HG03342 (cell line): ENCODE measurements around the gene MARK4.
"Not testable (repeated sequence)": the region's sequence is repeated elsewhere in the genome, so short reads cannot be mapped to it uniquely, and the experiment has no call there.

ENCODE experiments used
- ATAC-seq: cut with Tn5 transposase; IDR thresholded peaks from one replicate; pipeline ENCODE4 v1.9.1; 2021; ENCODE audit warnings: mild to moderate bottlenecking, moderate library complexity; ENCODE audit not compliant: unreplicated experiment

MARK4 gene

DNA sequence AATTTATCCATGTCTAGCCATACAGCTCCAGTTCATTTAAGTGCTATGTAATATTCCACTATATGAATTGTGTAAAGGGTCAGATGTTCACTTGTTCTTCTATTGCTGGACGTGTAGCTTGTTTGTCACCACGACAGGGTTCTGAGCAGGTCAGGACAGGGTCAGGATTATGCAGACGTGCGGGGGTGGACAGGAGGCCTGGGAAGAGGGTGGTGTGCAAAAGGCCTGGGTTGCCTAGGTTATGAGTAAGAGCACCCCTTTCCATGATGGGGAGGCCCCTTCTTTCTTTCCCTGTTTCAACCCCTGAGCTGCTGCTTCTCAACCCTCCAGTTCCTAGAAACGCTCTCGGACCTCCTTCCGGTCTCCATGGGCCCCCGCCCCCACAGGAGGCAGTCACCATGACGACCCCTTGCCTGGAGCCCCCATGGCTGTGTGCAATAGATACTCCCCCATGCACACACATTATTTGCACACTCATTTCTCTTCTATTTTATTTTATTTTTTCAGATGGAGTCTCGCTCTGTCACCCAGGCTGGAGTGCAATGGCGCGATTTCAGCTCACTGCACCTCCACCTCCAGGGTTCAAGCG, 7.8 kb upstream of the MARK4 start:
- no peak for ATAC-seq

DNA sequence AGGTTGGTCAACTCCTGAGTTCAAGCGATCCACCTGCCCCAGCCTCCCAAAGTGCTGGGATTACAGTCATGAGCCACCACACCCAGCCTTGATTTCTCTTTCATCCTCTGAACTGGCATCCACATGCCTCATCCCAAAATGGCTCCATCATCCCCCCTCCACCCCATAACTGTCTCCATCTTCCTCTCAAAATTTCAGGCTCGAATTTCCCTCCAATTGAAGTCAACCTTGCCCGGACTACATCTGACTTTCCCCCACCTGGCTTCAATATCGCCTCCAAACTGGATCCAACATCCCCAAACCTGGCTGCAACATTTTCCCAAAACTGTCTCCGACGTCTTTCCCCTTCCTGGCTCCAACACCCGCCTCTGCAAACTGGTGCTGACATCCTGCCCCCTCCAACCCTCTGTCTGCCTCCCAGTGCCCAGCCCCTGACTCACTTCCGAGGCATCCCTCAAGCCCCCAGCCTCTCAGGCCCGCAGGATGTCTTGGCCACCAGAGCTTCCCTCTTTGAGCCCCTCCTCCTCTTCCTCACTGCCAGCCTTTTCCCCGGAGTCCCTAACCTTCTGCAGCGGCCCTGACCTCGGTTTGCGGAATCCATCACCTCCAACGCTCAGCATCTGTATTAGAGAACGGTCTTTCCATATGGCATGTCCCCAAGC, 6.8 kb upstream of the MARK4 start:
- ATAC-seq, result no peak

DNA sequence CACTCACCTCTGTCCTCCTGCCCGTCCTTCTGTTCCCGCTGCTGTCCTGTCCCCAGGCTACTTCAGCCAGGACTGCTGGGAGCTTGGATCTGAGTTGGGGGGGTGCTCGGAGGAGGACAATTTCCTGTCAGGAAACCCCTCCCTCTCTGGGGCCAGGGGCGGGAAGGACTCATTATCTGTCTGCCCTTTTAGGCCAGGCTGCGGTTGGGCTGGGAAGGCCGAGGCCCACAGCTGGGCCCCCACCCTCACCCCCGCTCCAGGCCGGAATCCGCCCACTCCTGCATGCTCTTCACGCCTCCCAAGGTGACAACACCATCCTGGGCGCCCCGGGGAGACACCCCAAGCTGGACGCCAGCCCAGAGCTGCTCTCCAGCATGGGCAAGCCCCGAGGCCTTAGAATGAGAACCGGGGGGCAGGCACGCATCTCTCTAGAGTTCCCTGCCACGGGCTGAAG, 5.7 kb upstream of the MARK4 start, which contains the start of gene EXOC3L2:
Gene EXOC3L2 (minus strand): TSS at position 74 of the 454 bp plus-strand sequence. CDS start 6,362 bp downstream, outside the sequence.
- ATAC-seq, result no peak

DNA sequence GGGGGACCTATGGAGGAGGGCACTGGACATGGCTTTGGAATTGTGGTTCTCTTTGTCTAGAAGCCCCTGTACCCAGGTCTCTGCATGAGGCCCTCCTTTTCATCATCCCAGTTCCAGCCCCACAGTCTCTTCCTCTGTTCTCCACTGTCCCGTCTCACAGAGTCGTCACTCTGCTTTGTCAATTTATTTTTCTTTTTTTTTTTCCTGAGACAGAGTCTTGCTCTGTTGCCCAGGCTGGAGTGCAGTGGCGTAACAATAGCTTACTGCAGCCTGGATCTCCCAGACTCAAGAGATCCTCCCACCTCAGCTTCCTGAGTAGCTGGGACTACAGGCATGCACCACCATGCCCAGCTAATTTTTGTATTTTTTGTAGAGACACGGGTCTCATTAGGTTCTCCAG, 5.2 kb upstream of the MARK4 start:
- ATAC-seq, result no peak

DNA sequence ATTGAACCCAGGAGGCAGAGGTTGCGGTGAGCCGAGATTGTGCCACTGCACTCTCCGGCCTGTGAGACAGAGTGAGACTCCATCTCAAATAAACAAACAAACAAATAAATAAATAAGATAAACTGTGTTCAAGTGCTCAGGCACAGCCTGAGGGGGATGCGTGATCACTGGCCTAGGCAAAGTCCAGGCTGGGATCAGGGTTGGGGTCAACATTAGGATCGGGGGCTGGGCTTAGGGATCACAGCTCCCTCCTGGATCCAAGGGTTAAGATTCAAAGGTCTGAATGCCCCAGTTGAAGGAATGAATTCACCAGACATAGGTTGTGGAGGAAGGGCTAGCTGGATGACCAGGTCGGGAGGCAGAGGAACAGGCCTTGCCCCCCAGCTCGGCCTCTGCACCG, 3.9 kb upstream of the MARK4 start:
- ATAC-seq, result no peak

DNA sequence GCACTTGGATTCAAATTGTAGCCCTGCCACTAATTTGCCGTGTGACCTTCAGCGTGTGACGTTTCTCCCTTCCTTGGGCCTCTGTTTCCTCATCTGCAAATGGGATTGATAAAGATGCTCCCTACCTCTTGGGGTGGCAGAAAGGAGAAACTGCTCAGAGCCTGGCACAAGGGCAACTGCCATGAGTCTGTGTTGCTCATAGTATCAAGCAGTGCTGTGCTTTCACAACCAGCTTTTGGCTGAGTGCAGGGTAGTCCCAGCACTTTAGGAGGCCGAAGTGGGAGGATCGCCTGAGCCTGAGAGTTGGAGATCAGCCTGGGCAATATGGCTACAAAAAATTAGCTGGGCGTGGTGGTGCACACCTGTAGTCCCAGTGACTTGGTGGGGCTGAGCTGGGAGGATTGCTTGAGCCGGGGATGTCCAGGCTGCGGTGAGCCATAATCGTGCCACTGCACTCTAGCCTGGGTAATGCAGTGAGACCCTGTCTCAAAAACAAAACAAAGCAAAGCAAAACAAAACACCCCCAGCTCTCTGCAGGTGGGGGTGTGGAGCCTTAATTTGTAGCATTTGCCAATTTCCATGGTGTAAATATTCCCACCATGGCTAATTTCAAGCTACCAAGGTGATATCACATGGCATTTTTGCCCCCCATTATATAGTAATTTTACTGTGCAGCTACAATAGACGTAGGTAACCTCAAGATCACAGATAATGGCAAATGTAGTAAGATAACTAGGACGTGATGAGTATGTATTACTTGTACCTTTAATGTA, 1.6 kb upstream of the MARK4 start:
- no peak for ATAC-seq

DNA sequence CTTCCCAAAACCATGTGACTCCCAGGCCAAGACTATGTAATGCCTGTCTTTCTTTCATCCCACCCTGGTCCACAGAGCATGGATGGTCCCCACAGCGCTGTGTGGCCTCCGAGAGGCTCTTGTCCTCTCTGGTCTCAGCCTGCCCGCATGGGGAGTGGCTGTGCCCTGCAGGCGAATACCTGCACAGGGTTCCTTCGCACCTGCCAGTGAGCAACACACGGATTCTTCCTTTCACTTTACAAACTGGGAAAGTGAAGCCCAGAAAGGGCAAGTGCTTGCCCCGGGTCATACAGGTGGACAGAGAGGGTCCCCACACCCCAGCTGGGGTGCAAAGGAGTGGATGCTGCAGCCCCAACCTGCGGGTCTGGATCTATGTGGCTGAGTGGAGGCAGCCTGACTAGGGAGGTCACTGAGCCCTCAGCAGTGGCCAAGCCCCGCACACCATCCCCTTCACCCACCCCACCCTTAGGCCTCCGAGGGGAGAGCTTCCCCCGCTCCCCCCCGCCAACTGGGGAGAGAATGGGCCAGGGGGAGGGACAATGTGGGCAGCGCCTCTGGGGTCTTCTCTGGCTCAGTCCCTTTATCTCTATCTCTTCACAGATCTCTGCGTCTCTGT, 747 bp upstream of the MARK4 start:
- no peak for ATAC-seq

DNA sequence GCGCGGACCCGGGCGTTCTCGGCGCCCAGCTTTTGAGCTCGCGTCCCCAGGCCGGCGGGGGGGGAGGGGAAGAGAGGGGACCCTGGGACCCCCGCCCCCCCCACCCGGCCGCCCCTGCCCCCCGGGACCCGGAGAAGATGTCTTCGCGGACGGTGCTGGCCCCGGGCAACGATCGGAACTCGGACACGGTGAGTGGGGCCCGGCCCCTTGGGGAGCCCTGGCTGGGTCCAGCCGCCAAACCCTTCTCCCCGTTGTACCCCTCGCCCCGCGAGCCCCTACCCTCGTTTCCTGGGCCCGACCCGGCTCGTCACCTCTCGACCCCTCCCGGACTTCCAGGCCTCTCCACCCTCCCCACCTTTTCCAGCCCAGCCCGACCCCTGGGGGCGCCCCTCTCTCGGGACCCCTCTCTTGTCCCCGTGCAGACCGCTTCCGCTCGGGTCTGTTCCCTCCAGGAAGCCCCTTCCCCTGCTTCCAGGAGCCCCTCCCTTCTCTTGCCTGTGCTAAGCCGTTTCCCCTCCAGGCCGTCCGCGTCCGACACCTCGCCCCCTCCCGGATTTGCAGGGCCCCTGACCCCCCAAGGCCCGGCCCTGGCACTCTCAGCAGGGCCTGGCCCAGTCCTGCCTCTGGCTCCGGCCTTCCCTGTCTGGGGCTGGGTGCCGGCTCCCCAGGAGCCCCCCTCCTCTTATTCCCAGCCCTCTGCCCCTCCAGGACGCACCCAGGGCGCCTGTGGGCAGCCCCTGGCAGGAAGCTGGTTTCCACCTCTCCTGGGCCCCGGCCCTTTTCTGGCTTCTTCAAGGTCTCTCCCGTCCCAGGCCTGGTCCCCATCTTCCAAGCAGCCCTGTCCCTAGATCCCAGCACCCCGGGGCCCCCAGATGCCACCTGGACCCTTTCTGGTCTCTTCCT, 632 bp downstream of the MARK4 start:
- no peak for ATAC-seq

DNA sequence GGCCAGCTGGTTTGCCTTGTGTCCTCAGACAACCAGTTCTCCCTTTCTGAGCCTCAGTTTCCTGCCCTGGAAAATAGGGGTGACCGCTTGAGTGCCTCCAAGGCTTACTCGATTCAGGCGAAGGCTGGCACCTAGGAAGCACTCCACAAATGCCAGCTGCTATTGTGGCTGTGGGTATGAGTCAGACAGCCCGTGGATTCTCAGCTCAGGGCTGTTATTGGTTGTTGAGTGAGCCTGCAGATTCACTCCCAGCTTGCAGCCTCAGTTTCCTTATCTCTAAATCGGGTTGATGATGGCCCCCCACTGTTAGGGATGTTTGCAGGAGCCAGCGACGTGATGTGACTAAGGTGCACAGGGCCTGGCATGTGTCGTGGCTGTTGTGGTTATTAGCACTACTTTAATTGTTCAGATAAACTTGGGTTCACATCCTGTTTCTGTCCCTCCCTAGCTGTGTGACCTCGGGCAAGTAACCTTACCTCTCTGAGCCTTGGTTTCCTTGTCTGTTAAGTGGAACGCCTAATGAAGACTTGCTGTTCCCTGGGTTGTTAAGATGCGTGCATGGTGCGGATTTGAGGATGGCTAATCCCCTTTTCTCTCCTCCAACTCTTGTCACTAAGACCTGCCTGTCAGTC, 2.4 kb downstream of the MARK4 start:
- no peak for ATAC-seq

DNA sequence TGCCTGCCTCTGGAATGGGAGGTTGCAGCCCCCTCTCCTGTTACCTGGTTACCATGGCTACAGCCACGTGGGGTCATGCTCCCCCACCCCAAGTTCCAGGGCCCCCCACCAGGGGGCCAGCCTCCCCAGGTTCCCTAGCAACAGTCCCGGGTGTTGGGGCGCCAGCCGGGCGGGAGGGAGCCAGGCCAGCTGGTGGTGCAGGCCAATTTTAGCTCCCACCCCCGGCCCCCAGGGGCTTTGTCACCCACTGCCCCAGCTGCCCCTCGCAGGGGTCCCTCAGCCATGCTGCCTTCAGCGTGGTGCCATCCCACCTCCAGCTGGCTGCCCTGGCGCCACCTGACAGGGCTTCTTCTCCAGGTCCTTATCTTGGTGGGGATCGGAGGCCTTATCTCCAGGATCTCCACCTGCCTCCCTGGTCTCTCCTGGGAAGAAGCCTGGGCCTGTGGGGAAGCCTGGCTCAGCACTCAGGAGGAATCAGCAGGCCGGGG, 3.0 kb downstream of the MARK4 start:
- ATAC-seq, result no peak

DNA sequence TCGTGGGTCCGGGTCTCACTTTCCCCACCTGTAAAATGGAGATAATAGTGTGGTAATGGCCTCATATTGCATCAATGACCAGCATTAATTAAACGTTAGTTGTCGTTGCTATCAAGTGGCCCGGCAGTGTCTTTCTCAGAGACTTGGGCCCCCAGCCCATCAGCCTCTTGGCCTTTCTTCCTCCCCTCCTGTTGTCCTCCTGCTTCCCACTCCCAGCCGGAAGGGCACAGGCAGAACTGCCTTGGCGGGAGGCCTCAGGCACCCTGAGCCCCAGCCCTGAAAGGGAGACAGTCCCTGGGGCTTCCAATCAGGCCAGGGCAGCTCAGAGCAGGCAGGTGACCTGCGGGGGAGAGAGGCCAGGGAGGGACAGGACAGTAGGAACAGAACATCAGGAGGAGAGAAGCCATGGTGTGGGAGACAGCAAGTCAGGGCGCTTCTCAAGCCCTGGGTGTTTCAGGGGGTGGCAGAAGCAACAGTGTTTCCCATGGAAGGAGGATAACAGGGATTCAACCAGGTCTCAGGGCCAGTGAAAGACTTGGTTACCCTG, 4.6 kb downstream of the MARK4 start:
- no peak for ATAC-seq

DNA sequence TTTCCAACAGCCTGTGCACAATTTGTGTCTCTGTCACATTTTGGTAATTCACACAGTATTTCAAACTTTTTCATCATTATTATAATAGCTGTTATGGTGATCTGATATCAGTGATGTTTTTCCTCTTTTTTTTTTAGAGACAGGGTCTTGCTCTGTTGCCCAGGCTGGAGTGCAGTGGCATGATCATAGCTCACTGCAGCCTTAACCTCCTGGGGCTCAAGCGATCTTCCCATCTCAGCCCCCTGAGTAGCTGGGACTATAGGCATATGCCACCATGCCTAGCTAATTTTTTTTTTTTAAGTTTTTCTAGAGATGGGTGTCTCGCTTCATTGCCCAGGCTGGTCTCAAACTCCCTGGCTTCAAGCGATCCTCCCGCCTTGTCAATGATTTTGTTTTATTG, 5.8 kb downstream of the MARK4 start:
- no peak for ATAC-seq

DNA sequence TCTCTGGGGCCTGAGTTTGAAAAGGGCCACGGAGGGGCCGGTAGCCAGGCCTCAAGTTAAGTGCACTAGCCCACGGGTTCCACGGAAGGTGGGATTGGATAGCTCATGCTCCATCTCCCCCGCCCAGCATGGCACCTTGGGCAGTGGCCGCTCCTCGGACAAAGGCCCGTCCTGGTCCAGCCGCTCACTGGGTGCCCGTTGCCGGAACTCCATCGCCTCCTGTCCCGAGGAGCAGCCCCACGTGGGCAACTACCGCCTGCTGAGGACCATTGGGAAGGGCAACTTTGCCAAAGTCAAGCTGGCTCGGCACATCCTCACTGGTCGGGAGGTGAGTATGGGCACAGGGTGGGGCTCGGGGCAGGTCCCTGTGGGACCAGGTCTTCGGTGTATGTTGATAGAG, 7.8 kb downstream of the MARK4 start:
- no peak for ATAC-seq

DNA sequence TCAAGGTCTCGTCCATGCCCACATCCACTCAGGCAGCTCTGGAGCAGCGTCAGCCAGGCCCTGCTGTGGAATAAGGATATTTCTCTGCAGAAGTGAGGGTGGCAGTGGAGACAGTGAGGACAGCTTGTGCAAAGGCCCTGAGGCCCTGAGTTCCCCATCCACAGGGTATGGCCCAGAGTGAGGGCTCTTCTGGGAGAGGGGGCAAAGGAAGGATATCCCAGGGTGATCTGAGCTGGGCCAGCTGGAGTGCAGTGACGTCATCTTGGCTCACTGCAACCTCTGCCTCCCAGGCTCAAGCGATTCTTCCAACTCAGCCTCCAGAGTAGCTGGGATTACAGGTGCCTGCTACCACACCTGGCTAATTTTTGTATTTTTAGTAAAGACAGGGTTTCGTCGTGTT, 11.5 kb downstream of the MARK4 start:
- ATAC-seq, result no peak

DNA sequence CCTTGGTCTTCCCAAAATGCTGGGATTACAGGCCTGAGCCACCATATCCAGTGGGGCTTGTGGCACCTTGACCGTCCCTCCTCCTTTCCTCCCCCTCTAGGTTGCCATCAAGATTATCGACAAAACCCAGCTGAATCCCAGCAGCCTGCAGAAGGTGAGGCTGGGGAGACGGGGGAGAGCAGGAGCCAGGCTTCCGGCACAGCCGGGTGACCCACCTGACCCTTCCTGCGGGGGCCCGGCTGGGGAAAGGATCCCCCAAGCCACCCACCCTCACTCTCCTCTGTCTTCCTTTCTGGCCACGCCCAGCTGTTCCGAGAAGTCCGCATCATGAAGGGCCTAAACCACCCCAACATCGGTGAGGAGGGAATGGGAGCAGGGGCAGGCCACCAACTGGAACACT, 11.9 kb downstream of the MARK4 start:
- ATAC-seq, result no peak

DNA sequence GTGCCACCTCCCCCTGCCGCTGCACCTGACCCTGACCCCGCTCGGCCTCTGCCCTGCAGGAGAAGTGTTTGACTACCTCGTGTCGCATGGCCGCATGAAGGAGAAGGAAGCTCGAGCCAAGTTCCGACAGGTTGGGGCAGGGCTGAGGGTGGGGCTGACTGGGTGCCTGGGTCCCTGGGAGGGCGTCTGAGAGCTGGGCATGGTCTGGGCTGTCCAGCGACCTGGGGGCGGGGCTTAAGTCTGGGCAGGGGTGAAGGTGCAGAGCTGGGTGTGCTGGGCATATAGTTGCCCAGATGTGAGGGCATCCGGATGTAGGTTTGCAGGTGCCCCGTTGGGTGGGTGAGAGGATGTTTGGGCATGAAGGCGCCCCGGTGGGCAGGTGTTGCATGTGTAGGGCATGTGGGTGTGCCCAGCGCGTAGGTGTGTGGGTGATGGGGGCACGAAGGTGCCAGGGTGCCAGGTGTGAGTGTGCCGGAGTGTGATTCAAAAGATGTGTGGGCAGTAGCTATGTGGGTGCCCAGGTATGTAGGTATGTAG, 13.8 kb downstream of the MARK4 start:
- ATAC-seq, result no peak

DNA sequence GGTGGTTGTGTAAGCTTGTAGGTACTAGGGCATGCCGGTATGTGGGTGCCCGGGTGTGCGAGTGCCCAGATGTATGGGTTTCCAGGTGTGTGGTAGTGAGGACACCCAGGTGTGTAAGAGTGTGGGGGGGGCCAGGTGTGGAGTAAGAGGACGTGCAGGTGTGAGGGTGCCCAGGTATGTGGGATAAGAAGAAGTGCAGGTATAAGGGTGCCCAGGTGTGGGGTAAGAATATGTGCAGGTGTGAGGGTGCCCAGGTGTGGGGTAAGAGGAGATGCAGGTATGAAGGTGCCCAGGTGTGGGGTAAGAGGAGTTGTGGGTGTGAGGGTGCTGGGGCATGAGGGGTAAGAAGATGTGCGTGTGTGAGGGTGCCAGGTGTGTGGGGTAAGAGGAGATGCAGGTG, 14.3 kb downstream of the MARK4 start:
- ATAC-seq, result no peak

DNA sequence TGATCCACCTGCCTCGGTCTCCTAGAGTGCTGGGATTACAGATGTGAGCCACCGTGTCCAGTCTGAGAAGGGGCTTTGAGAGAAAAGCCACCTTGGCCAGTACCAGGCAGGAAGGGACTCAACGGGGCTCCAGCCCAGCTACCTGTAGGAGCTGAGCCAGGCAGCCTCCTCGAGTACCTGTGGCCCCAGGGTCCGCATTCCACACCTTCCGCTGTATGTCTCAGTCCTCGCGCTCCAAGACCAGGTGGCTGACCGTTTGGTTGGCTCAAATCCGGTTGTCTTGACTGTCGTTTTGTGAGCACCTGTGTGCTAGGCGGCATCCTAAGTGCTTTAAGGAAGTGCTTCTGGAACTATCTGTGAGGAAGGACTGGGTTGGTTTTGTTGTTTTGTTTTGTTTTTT, 16.2 kb downstream of the MARK4 start:
- no peak for ATAC-seq

DNA sequence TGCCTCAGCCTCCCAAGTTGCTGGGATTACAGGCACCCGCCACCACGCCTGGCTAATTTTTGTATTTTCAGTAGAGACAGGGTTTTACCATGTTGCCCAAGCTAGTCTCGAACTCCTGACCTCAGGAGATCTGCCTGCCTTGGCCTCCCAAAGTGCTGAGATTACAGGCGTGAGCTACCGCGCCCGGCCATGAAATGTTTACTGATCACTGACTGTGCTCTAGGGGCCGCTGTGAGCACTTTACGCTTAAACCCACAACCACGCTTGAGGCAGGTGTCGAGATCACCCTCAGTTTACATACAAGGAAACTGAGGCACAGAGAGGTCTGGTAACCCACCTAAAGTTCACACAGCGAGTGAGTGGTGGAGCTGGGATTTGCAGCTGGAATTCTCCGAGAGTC, 18.9 kb downstream of the MARK4 start:
- not testable (repeated sequence) for ATAC-seq
